ENCODE data around the gene SLC22A13. TPM values are rescaled to one million over a fixed set of nuclear protein-coding genes. Genes with fewer than 3 reads are reported as not detected.

Gene SLC22A13
- polyA plus RNA-seq, 2 donors = 0.14 to 0.53 TPM

DNA sequence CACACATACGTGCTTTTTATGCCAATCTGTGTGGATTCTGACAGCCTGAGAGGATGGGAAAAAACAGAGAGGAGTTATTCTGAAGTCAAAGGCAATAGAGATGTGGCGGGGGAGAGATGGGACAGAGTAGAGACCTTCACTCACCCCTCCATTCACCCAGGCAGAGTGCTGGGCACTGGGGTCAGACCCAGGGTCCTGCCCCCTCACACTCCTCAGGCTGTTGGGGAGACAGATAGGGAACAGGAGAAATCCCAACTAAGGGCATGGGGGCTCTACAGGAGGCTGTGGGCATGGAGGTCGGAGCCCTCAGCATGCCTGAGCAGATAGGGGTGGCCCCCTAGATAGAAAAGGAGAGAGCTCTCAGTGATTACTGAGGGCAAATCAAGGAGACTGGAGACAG, 46.7 kb downstream of the SLC22A13 start:
- no peak overlapping the region for H3K27ac ChIP-seq (ENCODE audit: low read depth in 2 of 2, low read length in 1 of 2)
- 90 to 91% methylated on average over 3 of the region's 3 CpGs for WGBS, 2 donors
- no peaks in the 10 kb centered on the region for H3K27me3 ChIP-seq (ENCODE audit: control insufficient read depth in 1 of 2, insufficient read depth in 2 of 2, low read length in 2 of 2)
- H3K36me3 ChIP-seq (ENCODE audit: control insufficient read depth in 2 of 2, insufficient read depth in 2 of 2, low read length in 1 of 2) = no peaks in the 10 kb centered on the region
- no peak overlapping the region for H3K4me3 ChIP-seq (ENCODE audit: low read depth in 1 of 2, low read length in 2 of 2)
- no peaks in the 10 kb centered on the region for H3K9me3 ChIP-seq (ENCODE audit: control insufficient read depth in 2 of 2, insufficient read depth in 1 of 2, low read depth in 1 of 2, low read length in 1 of 2)
- H3K4me1 ChIP-seq (ENCODE audit: control insufficient read depth in 2 of 2, insufficient read depth in 2 of 2, low read length in 1 of 2) = no peaks in the 10 kb centered on the region

DNA sequence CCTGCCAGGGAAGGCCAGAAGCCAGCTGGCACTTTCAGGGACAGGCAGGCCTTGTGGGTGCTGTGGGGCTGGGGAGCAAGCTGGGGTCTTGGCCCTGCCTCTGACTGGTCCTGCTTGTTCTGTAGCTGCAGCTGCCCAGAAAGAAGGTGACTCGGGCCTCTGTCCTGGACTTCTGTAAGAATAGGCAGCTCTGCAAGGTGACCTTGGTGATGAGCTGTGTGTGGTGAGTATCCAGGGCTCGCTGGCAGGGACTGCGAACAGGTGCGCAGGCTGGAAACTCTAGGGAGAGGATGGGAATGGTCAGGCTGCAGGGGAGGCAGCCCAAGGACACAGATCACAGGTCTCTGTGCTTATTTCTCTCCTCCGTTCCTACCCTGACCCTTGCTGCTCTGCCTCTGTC, 47.7 kb downstream of the SLC22A13 start:
- WGBS, 2 donors = 84 to 86% methylated on average over 5 of the region's 5 CpGs
- no peaks in the 10 kb centered on the region for H3K27me3 ChIP-seq (ENCODE audit: control insufficient read depth in 1 of 2, insufficient read depth in 2 of 2, low read length in 2 of 2)
- H3K27ac ChIP-seq (ENCODE audit: low read depth in 2 of 2, low read length in 1 of 2) = no peak overlapping the region
- H3K4me1 ChIP-seq (ENCODE audit: control insufficient read depth in 2 of 2, insufficient read depth in 2 of 2, low read length in 1 of 2) = no peaks in the 10 kb centered on the region
- no peaks in the 10 kb centered on the region for H3K9me3 ChIP-seq (ENCODE audit: control insufficient read depth in 2 of 2, insufficient read depth in 1 of 2, low read depth in 1 of 2, low read length in 1 of 2)
- no peak overlapping the region for H3K4me3 ChIP-seq (ENCODE audit: low read depth in 1 of 2, low read length in 2 of 2)
- no peaks in the 10 kb centered on the region for H3K36me3 ChIP-seq (ENCODE audit: control insufficient read depth in 2 of 2, insufficient read depth in 2 of 2, low read length in 1 of 2)

DNA sequence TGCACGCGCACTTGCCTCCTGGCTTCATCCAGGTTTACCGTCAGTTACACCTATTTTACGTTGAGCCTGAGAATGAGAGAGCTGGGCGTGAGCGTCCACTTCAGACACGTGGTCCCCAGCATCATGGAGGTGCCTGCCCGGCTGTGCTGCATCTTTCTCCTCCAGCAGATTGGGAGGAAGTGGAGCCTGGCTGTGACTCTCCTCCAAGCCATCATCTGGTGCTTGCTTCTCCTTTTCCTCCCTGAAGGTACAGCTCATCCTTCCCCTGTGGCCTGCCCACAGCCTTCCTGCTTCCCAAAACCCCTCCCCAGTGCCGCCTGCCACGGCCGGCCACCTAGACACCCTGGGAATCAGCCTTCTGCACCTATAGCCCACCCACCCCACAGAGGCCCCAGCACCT, 48.1 kb downstream of the SLC22A13 start:
- 78 to 80% methylated on average over 11 of the region's 11 CpGs for WGBS, 2 donors
- no peaks in the 10 kb centered on the region for H3K4me1 ChIP-seq (ENCODE audit: control insufficient read depth in 2 of 2, insufficient read depth in 2 of 2, low read length in 1 of 2)

GRCh38 chr3:38314112-38314763, 48.6 kb downstream of the SLC22A13 start:
- Histone ChIP-seq H3K4me1 (ENCODE audit: control insufficient read depth in 2 of 2, insufficient read depth in 2 of 2, low read length in 1 of 2) (no peaks in the 10 kb centered on the region), H3K27ac (ENCODE audit: low read depth in 2 of 2, low read length in 1 of 2) (no peak overlapping the region), H3K36me3 (ENCODE audit: control insufficient read depth in 2 of 2, insufficient read depth in 2 of 2, low read length in 1 of 2) (no peaks in the 10 kb centered on the region), H3K4me3 (ENCODE audit: low read depth in 1 of 2, low read length in 2 of 2) (no peak overlapping the region), H3K9me3 (ENCODE audit: control insufficient read depth in 2 of 2, insufficient read depth in 1 of 2, low read depth in 1 of 2, low read length in 1 of 2) (no peaks in the 10 kb centered on the region), H3K27me3 (ENCODE audit: control insufficient read depth in 1 of 2, insufficient read depth in 2 of 2, low read length in 2 of 2) (no peaks in the 10 kb centered on the region)
- 60 to 70% methylated on average over 4 of the region's 4 CpGs for WGBS, 2 donors

More for the DNA sequence above, 48.1 kb downstream of the SLC22A13 start:
- no peaks in the 10 kb centered on the region for H3K9me3 ChIP-seq (ENCODE audit: control insufficient read depth in 2 of 2, insufficient read depth in 1 of 2, low read depth in 1 of 2, low read length in 1 of 2)
- H3K4me3 ChIP-seq (ENCODE audit: low read depth in 1 of 2, low read length in 2 of 2) = no peak overlapping the region
- H3K36me3 ChIP-seq (ENCODE audit: control insufficient read depth in 2 of 2, insufficient read depth in 2 of 2, low read length in 1 of 2) = no peaks in the 10 kb centered on the region
- no peak overlapping the region for H3K27ac ChIP-seq (ENCODE audit: low read depth in 2 of 2, low read length in 1 of 2)
- H3K27me3 ChIP-seq (ENCODE audit: control insufficient read depth in 1 of 2, insufficient read depth in 2 of 2, low read length in 2 of 2) = no peaks in the 10 kb centered on the region

- no peaks in the 10 kb centered on the region for H3K9me3 ChIP-seq (ENCODE audit: control insufficient read depth in 2 of 2, insufficient read depth in 1 of 2, low read depth in 1 of 2, low read length in 1 of 2)
- no peaks in the 10 kb centered on the region for H3K4me1 ChIP-seq (ENCODE audit: control insufficient read depth in 2 of 2, insufficient read depth in 2 of 2, low read length in 1 of 2)
- no peaks in the 10 kb centered on the region for H3K36me3 ChIP-seq (ENCODE audit: control insufficient read depth in 2 of 2, insufficient read depth in 2 of 2, low read length in 1 of 2)
- H3K27ac ChIP-seq (ENCODE audit: low read depth in 2 of 2, low read length in 1 of 2) = no peak overlapping the region
- no peaks in the 10 kb centered on the region for H3K27me3 ChIP-seq (ENCODE audit: control insufficient read depth in 1 of 2, insufficient read depth in 2 of 2, low read length in 2 of 2)
- WGBS, 2 donors = 62 to 70% methylated on average over 5 of the region's 5 CpGs
- H3K4me3 ChIP-seq (ENCODE audit: low read depth in 1 of 2, low read length in 2 of 2) = no peak overlapping the region
Measured at GRCh38 chr3:38314764-38315487, 49.3 kb downstream of the SLC22A13 start.

- Histone ChIP-seq H3K27ac (ENCODE audit: low read depth in 2 of 2, low read length in 1 of 2) (no peak overlapping the region), H3K36me3 (ENCODE audit: control insufficient read depth in 2 of 2, insufficient read depth in 2 of 2, low read length in 1 of 2) (no peaks in the 10 kb centered on the region), H3K27me3 (ENCODE audit: control insufficient read depth in 1 of 2, insufficient read depth in 2 of 2, low read length in 2 of 2) (no peaks in the 10 kb centered on the region), H3K9me3 (ENCODE audit: control insufficient read depth in 2 of 2, insufficient read depth in 1 of 2, low read depth in 1 of 2, low read length in 1 of 2) (no peaks in the 10 kb centered on the region), H3K4me3 (ENCODE audit: low read depth in 1 of 2, low read length in 2 of 2) (no peak overlapping the region), H3K4me1 (ENCODE audit: control insufficient read depth in 2 of 2, insufficient read depth in 2 of 2, low read length in 1 of 2) (no peaks in the 10 kb centered on the region)
- 81 to 83% methylated on average over 10 of the region's 10 CpGs for WGBS, 2 donors
Measured at GRCh38 chr3:38315488-38316230, 50.0 kb downstream of the SLC22A13 start.

GRCh38 chr3:38316356-38317191, 51.0 kb downstream of the SLC22A13 start:
- Histone ChIP-seq H3K4me1 (ENCODE audit: control insufficient read depth in 2 of 2, insufficient read depth in 2 of 2, low read length in 1 of 2) (no peaks in the 10 kb centered on the region), H3K27ac (ENCODE audit: low read depth in 2 of 2, low read length in 1 of 2) (no peak overlapping the region), H3K27me3 (ENCODE audit: control insufficient read depth in 1 of 2, insufficient read depth in 2 of 2, low read length in 2 of 2) (no peaks in the 10 kb centered on the region), H3K4me3 (ENCODE audit: low read depth in 1 of 2, low read length in 2 of 2) (no peak overlapping the region), H3K36me3 (ENCODE audit: control insufficient read depth in 2 of 2, insufficient read depth in 2 of 2, low read length in 1 of 2) (no peaks in the 10 kb centered on the region), H3K9me3 (ENCODE audit: control insufficient read depth in 2 of 2, insufficient read depth in 1 of 2, low read depth in 1 of 2, low read length in 1 of 2) (no peaks in the 10 kb centered on the region)
- 80 to 85% methylated on average over 22 of the region's 22 CpGs for WGBS, 2 donors

- H3K36me3 ChIP-seq (ENCODE audit: control insufficient read depth in 2 of 2, insufficient read depth in 2 of 2, low read length in 1 of 2) = no peaks in the 10 kb centered on the region
- H3K4me1 ChIP-seq (ENCODE audit: control insufficient read depth in 2 of 2, insufficient read depth in 2 of 2, low read length in 1 of 2) = no peaks in the 10 kb centered on the region
- WGBS, 2 donors = 80 to 89% methylated on average over 7 of the region's 7 CpGs
- no peak overlapping the region for H3K4me3 ChIP-seq (ENCODE audit: low read depth in 1 of 2, low read length in 2 of 2)
- no peaks in the 10 kb centered on the region for H3K9me3 ChIP-seq (ENCODE audit: control insufficient read depth in 2 of 2, insufficient read depth in 1 of 2, low read depth in 1 of 2, low read length in 1 of 2)
- H3K27me3 ChIP-seq (ENCODE audit: control insufficient read depth in 1 of 2, insufficient read depth in 2 of 2, low read length in 2 of 2) = no peaks in the 10 kb centered on the region
- no peak overlapping the region for H3K27ac ChIP-seq (ENCODE audit: low read depth in 2 of 2, low read length in 1 of 2)
Measured at GRCh38 chr3:38317192-38317759, 51.7 kb downstream of the SLC22A13 start.
